GM18873 (cell line): ENCODE measurements around the gene DNAJC18.
"Not testable (repeated sequence)": the region's sequence is repeated elsewhere in the genome, so short reads cannot be mapped to it uniquely, and the experiment has no call there.

Source experiments
- ATAC-seq: cut with Tn5 transposase; IDR thresholded peaks from one replicate; pipeline ENCODE4 v1.9.1; 2021; ENCODE audit warnings: mild to moderate bottlenecking, moderate library complexity, moderate number of reproducible peaks; ENCODE audit not compliant: unreplicated experiment, low FRiP score

The DNAJC18 gene

DNA sequence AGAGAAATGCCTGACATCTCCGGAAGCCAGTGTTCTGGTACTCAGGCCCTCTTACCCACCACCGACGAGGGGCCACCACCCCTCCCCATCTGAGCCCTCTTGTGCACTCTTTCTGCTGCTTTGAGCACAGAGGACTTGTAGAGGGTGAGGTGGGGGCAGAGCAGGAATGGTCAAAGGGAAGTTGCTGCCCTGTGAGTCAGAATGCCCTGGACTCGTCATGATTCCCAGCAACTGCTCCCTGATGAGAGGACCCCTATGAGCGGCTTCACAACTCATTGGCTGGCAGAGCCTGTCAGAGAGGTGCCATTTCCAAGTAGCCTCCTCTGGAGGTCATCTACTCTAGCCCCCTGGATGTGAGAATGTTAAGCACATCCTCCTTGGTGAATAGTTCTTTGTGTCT lies 22.4 kb upstream of the DNAJC18 start:
- ATAC-seq = no peak

DNA sequence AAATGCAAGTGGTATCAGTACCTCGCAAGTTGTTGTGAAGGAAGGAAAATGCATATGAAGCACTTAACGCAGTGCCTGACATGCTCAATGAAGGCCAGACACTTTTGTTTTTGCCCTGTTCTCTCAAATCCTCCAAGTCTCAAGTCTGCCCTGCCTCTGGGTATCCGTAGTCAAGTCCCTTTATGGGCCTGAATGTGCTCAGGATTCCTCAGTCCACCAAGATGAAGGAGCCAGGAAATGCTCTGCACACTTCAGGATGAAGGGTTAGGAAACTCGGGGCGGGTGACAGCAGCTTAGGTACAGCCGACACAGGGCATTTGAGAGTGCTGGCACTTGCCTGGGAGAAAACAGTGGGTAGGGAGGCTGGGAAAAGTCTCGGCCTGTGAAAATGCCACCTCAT lies 21.9 kb upstream of the DNAJC18 start:
- no peak for ATAC-seq

DNA sequence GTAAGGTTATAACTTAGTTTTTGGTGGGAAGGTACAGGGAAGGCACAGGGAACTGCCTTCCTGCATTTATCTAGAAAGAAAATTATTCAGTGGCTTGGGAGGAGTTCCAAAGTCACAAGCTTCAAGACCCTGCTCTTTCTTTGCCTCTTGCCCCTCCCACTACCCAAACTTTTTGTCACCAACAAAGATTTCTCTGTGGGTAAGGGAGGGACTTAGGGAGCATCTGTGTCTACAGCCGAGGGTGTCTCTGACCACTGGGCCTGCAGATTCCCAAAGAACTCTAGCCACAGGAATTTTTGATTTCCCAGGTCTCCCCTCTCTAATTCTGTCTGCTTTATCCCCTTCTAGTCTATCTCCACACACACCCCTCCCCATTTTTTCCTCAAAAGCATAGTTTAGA lies 21.1 kb upstream of the DNAJC18 start:
- no peak for ATAC-seq

DNA sequence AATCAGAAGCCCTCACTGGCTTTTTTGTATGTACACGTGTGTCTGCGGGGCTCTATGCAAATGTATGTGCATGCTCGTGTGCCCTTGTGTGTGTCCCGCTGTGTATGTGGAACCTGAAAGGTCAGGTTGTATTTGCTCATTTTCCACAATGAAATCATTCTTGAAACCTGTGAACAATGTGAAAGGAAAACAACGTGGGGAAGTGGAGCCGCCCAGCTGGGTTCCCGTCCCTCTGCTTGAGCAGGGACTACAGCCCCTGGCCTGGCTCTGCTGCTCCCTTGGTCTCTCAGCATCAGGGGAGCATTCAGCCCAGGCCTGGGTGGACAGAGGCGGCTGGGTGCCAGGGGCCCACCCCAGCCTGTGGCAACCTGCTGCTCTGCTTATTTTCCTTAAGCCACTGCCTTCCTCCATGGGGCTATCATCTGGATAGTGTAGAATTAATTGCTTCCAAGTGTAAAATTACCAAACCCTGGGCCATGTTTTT lies 20.2 kb upstream of the DNAJC18 start:
- ATAC-seq = peak; percentile 35

DNA sequence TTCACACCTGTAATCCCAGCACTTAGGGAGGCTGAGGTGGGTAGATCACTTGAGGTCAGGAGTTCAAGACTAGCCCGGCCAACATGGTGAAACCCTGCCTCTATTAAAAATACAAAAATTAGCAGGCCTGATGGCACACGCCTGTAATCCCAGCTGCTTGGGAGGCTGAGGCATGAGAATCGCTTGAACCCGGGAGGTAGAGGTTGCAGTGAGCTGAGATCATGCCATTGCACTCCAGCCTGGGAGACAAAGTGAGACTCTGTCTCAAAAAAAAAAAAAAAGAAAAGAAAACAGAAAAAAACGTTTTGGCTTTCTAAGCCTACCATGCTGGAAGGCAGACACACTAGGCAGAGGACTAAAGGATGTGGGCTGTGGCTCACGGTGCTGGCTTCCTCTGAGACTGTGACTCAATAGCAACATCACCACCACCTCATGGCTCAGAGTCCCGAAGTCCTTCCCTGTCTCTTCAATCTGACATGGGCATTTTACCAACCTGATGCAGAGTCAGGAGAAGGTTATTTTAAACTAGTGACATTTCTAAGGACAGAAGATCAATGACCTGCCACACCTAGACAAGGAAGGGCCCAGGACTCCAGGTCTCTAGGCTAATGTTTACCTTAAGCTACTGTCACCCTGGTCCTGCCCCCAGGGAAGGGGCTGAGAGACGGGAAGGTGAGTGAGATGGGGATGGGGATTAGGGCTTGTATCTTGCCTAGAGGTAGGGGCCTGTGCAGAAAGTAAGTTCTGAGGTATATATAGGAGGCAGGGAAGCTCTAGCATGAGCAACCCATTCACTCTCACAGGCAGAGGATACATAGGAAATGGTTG lies 19.5 kb upstream of the DNAJC18 start:
- peak; percentile 43 for ATAC-seq

DNA sequence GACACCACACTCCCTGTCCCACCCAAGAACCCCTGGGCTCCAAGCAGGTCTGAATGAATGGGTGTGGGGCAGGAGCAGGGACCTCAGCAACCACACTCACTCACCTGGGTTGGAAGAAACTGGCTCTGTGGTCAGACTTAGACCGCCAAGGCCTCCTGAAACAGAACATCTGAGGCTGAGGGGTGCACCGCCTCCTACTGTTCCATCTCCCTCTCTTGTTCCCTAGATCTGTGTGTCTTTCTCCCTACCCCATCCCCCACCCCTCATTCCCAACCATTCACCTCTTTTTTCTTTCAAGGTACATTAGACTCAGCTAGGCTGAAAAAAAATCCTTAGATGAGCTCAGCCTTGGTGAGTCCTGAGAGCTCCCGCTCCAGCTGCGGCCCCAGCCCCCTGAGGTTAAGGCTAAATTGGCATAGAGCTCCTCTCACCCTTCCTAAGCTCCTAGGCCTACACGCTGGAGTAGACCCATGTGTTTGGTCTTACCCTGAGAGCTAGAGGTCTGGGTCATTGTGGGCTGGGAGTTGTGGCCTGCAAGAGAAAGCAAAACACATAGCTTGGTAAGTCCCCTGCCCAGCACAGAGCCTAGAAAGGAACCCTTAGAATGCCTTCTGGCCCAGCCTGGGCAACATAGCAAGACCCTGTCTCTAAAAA lies 18.5 kb upstream of the DNAJC18 start:
- ATAC-seq = no peak

DNA sequence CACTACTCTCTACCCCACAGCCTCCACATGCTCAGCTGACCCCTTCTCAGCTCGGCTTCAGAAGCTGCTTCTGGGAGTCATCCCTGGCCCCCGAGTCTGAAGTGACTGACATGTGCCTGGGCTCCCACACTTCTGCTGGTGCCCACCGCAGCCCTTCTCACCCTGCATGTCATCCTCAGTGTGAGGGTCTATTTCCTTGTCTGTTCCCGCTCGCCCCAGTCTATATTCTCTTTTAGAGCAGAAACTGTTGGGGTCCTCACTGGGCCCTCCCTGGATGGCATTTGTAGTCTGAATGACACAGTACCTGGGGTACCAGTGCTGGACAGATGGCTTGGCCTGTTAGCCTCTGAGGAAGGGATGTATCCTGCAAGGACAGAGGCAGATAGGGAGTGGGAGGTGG lies 17.9 kb upstream of the DNAJC18 start:
- no peak for ATAC-seq

DNA sequence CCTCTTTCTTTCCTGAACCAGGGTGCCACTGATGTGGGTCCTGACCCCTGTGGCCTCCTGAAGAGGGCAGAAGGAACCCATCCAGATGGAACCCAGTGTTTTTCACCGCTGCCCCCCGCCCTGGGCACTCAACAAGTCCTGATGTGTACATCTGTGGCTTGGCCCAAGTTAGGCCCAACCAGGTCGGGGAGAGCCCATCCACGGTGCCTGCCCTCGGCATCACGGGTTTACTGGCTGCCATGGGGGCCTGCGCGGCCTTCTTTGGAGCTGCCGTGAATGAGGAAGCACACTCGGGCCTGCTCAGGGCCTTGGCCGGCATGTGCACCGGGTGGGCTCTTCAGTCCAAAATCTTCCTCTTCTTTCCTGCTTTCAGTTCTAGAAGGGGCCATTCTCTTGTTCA lies 17.5 kb upstream of the DNAJC18 start:
- ATAC-seq = no peak

DNA sequence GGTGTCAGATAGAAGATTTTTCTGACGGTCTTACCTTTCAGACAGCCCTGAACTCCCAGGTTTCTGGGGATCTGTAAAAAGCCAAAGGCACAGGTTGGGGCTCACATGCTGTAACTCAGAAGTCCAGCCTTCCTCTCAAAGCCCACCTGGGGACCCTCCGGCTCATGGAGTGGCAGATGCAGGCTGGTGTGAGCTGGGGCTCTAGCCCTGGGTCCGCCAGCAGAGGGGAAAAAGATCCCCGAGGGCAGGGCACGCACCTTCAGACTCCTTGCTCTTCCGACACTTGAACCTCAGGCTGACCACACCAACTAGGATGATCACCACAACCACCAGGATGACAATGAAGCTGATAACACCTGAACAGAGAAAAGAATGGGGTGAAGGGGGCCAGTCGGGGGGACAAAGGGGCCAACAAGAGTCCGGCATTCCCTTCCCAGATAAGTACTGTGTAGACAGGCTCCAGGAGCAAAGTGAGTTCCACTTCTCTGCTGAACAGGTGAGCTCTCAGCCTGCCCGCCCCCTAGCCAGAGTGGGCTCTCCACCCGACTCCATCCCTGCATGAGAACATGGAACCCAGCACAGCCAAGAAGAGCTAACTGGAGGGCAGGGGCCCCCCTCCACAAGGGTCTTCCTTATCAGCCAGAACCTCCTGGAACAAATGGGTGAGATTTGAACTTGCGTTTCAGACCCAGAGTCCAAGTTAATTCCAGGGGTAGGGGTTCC lies 15.4 kb upstream of the DNAJC18 start:
- no peak for ATAC-seq

DNA sequence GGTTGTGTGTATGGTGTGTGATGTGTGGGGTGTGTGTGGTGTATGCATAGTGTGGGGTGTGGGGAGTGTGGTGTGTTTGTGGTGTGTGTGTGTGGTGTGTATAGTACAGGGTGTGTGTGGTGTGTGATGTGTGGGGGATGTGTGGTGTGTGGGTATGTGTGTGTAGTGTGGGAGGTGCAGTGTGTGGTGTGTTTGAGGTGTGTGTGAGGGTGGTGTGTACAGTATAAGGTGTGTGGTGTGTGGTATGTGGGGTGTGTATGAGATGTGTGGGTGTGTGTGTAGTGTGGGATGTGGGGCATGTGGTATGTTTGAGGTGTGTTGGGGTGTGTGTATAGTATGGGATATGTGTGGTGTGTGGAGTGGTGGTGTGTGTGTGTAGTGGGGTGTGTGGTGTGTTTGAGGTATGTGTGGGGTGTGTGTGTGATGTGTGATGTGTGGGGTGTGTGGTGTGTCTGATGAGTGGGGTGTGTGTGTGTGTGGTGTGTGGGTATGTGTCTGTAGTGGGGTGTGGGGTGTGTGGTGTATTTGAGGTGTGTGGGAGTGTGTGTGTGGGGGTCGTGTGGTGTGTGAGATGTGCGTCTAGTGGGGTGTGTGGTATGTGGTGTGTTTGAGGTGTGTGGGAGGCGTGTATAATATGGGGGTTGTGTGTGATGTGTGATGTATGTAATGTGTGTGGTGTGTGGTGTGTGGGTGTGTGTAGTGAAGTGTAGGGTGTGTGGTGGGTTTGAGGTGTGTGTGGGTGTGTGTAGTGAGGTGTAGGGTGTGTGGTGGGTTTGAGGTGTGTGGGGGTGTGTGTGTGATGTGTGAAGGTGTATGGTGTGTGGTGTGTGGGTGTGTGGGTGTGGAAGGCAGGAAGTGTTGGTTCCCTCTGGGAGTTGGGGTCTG lies 14.6 kb upstream of the DNAJC18 start:
- ATAC-seq = no peak

DNA sequence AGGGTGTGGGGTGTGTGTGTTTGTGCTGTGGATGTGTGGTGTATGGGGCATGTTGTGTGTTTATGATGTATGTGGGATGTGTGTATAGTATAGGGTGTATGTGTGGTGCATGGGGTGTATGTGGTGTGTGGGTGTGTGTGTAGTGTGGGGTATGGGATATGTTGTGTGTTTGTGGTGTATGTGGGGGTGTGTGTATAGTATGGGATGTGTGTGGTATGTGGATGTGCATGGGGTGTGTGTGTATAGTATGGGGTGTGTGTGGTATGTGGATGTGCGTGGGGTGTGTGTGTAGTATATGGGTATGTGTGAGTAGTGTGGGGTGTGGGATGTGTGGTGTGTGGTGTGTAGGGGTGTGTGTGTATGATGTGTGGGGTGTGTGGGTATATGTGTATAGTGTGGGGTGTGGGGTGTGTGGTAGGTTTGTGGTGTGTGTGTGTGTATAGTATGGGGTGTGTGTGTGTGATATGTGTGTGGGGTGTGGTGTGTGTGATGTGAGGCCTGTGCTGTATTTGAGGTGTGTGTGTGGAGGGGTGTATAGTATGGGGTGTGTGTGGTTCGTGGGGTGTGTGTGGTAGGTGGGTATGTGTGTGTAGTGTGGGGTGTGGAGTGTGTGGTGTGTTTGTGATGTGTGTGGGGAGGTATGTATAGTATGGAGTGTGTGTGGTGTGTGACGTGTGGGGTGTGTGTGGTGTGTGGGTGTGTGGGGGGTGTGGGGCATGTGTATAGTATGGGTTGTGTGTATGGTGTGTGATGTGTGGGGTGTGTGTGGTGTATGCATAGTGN lies 12.7 kb upstream of the DNAJC18 start:
- no peak for ATAC-seq

DNA sequence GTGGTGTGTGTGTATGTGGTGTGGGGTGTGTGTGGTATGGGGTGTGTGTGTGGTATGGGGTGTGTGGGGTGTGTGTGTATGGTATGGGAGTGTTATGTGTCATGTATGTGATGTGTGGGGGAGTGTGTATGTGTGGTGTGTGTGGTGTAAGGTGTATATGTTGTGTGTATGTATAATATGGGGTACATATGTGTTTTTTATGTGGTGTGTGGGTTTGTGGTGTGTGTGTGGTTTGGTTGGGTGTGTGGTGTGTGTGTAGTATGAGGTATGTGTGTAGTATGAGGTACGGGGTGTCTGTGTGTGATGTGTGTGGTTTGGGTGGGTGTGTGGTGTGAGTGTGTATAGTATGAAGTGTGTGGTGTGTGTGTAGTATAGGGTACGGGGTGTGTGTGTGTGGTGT lies 11.9 kb upstream of the DNAJC18 start:
- no peak for ATAC-seq

DNA sequence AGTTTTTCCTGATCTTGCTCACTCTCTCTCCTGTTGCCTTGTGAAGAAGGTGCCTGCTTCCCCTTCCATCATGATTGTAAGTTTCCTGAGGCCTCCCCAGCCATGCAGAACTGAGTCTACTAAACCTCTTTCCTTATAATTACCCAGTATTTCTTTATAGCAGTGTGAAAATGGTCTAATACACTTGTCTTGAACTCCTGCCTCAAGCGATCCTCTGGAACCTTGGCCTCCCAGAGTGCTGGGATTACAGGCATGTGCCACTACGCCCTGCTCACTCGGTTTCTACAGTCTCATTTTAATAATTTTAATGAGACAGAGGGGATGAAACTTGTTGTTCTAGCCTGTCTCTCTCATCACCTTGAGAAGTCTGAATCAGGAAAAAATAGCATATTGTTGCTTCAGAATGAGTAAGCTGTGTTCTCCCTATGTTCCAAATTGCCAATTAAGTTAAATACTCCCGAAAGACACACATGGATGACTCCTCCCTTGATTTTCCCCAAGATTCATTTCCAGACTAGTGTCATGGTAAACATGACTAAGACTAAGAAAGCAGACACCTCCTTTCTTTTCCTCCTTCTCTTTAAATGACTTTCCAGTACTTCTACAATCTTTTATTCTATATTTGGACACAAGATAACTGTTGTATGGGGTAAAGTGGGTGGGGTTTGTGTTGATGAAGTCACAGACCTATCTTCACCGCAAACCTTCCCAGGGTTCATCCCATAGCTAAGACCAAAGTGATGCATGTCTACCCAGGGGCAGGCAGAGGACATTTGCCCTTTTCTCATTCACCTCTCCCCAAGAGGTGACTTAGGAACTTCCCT lies 7.8 kb upstream of the DNAJC18 start:
- no peak for ATAC-seq

DNA sequence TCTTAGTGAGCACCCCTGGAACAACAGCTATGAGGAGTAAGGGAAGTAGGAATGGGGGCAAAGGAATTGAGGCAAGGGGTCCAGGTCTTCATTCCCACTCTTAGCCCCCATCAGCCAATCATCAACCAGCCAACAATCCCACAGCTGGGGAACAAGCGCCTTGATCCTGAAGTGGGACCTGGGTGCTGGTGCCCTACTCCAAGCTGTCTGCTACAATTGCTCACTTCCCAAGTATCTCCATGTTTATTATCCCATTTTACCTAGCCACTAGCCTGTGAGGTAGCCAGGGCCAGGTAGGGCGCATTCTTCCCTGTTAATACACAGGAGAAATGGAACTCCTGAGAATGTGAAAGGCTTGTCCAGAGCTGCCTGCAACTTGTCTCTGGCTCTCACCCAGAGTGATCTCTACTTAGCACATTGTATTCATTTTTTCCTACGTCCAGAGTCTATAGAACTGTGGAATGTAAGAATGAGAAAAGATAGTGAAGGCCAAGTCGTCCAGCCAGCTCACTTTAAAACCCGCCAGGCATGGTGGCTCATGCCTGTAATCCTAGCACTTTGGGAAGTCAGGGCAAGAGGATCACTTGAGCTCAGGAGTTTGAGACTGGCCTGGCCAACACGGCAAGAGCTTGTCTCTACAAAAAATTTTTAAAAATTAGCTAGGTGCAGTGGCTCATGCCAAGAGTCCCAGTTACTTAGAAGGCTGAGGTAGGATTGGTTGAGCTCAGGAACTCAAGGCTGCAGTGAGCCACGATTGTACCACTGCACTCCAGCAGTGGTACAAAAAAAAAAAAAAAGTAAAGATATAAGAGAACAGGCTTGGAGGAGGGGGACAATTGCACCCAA lies 6.2 kb upstream of the DNAJC18 start:
- ATAC-seq = no peak

DNA sequence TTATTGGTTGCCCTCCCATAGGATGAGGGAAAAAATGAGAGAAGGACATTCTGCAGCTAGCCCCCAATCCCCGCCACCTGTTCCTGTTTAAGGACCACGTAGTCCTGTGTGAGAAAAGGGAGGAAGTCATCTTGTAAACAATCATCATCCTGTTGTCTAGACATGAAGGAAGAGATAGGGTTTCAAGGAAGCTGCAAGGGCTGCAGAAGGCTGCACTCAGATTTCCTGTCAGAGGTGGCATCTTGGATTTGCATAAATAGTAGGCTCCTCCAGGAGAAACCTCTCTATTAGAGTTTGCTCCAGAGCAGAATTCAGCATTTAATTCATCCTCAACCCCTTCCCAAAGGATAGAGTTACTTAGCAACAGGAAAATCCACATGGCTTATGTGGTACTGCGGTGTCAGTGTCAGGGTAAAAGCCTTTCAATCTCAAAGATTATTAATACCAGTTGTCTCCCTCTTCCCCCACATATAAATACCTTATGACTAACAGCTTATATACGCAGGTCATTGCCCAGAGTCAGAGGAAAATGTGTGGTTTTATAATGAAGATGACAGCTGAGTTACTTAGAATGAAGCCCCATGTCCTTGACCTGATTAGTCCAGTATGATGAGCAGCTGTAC lies 4.6 kb upstream of the DNAJC18 start:
- ATAC-seq = no peak

DNA sequence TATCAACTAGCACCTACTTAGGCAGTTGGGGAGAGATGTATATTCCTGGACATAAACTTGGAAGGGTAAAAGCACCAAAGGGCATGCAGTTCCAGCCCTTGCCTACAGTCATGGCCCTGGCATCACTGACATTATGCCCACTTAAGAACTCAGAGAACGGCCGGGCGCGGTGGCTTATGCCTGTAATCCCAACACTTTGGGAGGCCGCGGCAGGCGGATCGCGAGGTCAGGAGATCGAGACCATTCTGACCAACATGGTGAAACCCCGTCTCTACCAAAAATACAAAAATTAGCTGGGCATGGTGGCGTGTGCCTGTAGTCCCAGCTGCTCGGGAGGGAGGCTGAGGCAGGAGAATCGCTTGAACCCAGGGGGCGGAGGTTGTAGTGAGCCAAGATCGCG lies 1.1 kb upstream of the DNAJC18 start:
- ATAC-seq = not testable (repeated sequence)

DNA sequence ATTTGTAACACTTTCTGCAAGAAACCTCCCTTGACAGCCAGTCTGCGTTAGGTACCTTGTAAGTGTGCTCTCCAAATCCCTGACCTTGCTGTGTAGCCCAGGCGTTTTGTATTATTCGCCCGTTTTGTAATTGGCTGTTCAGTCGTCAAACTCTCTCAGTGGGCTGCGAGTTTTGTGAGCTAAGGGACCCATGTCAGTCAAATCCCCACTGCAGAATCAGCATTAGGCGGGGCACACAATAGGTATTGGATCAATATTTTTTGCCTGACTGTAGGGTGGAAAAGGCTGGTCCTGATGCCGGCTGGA lies 665 bp downstream of the DNAJC18 start:
- ATAC-seq = no peak

DNA sequence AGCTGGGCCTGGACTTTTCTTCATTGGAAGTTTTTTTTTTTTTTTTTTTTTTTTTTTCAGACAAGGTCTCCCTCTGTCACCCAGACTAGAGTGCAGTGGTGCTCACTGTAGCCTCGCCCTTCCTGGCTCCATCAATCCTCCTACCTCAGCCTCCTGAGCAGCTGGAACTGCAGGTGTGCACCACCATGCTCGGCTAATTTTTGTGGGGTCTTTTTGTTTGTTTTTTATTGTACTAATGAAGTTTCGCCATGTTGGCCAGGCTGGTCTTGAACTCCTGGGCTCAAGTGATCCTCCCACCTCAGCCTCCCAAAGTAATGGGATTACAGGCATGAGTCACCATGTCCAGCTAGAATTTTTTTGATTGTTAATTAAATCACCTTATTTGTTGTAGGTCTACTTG lies 3.6 kb downstream of the DNAJC18 start:
- no peak for ATAC-seq
